ENCODE measurements around the gene GRID1.

The GRID1 gene

DNA sequence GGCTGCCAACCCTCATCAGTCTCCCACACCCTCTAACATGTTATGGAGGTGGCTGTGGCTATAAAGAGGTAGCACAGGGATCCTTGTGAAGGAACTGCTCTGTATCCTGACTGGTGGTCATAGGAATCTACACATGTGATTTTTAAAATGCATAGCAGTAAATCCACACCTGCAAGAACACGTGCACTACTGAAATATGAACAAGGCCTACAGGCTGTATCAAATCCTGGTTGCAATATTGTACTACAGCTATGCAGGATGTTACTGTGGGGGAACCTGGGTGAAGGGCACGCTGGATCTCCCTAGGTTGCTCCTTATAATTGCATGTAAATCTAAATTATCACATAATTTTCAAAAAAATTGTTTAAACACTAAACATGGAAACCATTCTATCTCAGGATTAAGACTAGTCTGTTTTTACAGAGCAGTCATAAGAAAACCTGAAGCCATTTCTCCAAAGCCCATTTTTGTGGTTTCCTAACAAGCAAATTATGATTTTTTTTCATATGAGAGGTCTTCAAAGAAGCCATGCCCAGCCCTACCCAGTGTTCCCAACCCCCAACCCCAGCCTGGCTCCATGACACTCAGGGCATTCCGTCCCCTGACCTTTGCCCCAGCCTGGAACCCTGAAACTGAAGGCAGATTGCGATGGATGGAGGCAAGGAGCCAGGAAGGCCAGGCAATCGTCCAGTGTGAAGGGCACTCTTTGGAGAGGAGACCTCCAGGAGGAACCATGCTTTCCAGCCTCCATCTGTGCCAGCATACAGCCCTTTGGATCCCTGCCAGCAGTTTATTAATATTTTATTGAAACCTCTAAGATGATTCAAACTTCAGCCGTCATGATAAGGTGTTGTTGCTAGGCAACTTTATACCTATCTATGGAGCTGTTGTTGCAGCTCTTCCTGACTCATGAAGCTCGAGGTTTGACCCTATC lies 161.0 kb downstream of the GRID1 start:
- DNase-seq, result no peak

DNA sequence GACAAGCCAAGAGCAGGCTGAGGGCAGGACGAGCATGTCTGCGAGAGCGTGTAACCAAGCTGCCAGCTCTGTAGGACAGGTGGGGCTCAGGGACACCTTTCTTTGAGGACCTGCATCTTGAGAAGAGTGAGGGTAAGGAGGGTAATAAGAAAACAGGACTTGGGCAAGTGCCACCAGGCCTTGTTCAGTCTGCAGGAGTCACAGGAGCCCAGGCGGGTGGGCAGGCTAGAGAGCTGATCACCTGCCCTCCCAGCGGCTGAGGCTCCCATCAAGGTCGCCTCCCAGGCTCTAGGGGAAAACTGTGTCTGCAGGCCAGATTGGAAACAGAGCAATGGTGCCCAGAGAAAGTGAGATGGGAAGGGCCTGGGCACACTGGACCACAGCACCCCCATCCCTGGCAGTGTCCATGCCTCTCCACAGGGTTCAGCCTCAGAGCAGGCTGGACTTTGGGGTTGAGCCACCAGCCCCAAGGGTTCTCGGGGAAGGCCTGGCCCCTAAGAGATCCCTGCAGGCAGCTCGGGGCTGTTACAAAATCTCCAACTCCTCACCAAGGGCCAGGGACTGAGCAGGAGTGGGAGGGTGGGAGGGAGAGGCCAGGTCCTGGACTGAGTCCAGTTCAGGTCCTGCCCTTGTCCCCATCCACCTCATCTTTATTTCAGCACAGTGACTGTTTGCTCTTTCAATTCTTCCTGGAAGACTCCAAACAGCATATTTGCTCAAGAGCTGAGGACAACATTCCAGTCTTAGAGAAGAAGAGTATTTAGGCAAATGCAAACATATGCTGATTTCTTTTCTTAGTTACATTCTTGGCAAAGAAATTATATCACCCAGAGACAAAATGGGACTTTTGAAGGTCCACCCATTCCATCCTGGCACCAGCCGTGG lies 161.9 kb downstream of the GRID1 start:
- DNase-seq, result no peak

- no peak for DNase-seq
These were observed 163.3 kb downstream of the GRID1 start for GRCh38 chr10:86203162-86203905.

DNA sequence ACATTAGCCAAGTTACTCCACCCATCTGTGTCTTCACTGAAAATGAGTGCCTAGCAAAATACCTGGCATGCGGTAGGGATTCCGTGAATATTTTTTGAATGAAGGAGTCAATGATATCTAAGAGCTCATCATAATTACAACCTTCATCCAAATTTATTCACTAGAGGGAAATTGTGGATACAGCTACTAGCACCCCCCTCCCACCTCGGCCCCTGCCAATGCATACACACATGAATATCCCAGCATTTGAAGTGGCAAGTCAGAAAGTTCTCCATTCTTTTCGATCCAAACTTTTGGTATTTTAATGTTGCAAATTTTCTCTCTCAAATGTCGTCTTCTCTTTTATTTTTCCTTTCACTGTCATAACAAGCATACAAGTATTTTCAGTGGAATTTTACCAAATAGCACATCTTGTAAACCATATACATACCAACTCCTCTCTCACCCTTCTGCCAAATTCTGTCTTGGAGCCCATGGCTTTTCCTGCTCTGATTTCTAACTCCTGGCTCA lies 164.3 kb downstream of the GRID1 start:
- no peak for DNase-seq

GRCh38 chr10:86200867-86201266 lies 165.7 kb downstream of the GRID1 start:
- DNase-seq, result no peak

DNA sequence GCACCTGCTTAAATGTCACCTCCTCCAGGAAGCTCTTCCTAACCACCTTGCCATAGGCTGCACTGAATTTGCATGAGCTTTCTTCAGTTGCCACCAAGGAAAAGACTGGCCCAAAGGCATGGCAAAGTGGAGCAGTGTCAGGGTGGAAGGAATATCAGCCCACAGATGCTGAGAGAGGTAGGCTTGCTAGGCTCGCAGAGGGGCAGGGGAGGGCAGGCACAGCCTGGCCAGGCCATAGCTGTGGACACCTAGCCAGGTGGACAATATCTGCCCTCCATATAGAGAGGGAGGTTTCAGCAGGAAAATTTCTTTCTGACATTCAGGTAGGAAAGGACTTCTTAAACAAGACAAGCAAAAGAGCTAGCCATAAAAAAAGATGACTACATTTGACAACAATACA lies 166.3 kb downstream of the GRID1 start:
- DNase-seq, result no peak

DNA sequence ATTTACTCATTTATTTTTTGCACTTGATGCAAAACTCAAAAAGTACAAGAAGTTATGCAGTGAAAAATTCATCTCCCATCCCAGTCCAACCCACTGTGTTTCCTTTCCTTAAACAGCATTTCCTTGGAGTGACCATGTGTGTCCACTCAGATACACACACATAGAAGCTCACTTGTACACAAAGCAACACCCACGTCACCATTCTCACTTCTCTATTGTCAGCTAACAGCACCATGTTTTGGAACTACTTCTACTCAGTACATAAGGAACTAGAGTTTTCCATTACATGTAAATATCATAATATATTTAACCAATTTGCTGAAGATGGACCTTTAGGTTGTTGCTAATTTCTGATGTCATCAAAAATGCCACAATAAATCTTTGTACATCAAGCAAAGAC lies 167.6 kb downstream of the GRID1 start:
- DNase-seq, result no peak

DNA sequence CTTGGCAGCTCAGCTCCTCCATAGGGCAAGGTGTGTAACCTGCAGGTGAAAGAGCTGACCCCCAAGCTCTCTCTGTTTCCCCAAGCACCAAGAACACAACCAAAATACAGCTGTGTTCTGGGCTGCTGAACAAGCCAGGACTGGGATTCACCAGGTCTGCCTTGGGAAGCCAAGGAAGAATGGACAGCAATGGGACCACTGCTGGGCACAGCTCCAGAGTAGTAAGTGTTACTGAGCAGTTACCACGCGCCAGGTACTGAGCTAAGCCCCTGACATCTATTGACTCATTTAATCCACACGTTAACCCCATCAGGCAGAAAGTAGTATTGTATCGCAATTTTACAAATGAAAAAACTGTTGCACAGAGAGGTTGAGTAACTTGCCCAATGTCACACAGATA lies 168.3 kb downstream of the GRID1 start:
- no peak for DNase-seq

- DNase-seq, result no peak
These were observed 169.3 kb downstream of the GRID1 start for GRCh38 chr10:86197166-86197790.

DNA sequence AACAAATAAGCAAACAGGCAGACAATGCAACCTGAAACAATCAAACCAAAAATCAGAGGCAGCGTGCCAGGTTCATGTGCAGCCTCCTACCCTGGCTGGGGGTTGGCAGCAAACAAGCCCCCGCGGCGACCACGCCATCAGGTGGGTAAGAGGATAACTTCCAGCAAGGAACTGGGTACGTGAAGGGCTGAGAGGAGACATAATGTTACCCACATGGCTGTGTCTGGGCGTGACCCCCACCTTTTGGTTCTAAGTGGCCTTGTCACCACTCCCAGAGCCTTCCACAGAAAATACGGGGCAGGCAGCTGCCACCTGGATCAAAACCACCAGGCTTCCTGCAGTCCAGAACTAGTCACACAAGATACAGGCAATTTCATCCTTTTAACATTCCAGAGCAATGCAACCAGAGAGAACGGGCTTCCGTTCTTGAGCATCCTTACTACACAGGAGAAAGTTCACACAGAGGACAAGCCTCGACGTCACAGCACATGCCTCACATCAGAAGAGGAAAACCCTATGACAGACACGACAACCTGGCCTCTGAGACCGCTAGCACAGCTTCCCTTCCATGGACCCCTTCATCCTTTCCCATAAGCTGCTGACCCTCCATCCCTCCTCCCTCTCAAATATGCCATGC lies 171.0 kb downstream of the GRID1 start:
- DNase-seq, result no peak

- no peak for DNase-seq
These were observed 171.9 kb downstream of the GRID1 start for GRCh38 chr10:86194684-86195083.

DNA sequence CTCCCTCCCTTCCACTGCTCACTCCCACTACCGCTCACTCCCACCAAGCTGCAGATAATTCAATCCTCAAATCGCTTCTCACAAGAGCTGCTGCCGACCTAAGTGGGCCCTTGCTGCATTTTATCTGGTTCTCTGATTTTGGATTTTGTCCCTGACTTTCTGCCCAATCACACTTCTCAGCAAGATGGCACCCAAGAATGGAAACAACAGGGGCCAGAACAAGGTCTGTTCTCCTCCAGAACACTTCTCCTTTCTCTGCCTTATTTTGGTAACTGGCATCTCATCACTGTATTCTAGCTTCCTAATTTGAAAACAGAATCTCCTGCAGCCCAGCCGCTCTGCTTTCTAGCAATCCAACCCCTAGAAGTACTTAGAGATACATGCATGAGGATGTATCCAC lies 172.8 kb downstream of the GRID1 start:
- DNase-seq, result no peak

GRCh38 chr10:86192691-86193090 lies 173.9 kb downstream of the GRID1 start:
- DNase-seq, result no peak

- no peak for DNase-seq
These were observed 174.4 kb downstream of the GRID1 start for GRCh38 chr10:86192147-86192546.

DNA sequence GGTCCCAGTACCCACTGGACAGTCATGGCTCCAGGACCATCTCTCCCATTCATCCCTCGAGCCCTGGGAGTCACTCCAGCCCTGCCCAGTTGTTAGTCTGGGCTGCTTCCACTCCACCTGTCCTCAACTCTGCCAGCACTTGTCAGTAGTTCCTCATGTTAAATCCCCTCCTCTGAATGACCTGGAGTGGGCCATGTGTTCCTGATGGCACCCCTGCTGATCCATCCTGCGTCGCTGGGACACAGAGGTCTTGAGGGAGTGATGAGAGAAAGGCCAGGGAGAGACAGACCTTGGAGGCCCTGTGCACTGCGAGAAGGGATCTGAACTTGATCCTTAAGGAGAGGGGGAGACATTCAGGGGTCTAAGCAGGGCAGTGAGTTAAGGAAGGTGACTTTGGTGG lies 174.9 kb downstream of the GRID1 start:
- no peak for DNase-seq

- DNase-seq, result no peak
These were observed 175.4 kb downstream of the GRID1 start for GRCh38 chr10:86191166-86191565.

GRCh38 chr10:86190291-86190690 lies 176.3 kb downstream of the GRID1 start:
- DNase-seq, result no peak

DNA sequence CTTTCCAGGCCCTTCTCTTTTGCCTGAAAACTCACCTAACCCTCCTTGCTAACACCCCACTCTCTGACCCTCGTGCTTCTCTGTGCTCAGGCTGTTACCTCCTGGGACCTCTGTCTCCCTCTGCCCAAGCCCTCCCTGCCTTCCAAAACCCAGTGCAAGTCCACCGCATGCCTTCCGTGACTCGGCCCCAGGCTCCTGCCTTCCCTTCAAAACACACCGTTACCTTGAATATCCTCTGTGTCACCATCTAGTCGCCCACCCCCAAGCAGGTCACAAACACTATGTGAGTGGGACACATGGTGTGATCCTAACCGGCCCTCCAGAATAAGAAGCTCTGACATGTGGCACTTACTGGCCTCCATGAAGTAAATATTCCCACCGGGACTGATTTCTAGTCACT lies 176.7 kb downstream of the GRID1 start:
- DNase-seq, result no peak

DNA sequence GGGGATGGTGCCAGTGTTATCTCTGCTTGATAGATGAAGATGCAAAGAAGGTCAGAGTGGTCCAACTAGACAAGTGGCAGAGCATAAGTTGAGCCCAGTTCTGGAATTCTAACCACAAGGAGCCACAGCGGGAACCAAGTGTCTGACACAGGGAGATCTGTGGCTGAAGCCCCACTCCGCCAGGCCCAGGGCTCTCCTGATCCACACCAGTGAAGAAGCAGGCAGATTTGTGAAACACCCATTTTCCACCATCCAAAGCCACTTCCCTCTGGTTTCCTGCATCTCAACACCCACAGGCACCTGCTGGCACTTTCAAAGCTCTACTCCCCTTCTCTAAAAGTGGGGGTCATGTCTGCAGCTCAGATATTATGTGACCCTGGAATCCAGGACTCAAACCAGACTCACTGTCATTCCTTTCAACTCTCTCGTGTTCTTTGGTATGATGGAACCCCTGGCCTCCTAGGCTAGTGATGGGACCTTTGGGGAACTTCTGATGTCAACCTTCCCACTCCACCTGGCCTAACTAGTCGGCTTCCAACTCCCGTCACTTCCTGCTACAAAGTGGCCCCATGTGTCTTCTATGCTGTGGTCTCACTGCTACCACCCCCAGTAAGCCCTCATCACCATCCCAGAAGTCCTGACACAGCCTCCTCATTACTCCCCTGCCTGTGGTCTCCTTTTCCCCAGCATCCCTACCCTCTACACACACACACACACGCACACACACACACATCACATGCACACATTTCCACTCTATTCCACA lies 177.6 kb downstream of the GRID1 start:
- DNase-seq, result no peak

GRCh38 chr10:86188326-86188725 lies 178.3 kb downstream of the GRID1 start:
- DNase-seq, result no peak
